Retinal pigment epithelial cell (primary cell): Measurements from ENCODE around the gene RIGI.

Experiments
- DNase-seq: peaks from one replicate; pipeline ENCODE4 v3.0.0-alpha.2; 2010; ENCODE audit warnings: low read depth
- H3K4me3 ChIP-seq: 2 replicates; pipeline ENCODE4 v1.5.1; 2011; ENCODE audit warnings: mild to moderate bottlenecking, low read length, control low read depth, moderate library complexity
- TF ChIP-seq, protein P1 (sequence below): conservative IDR thresholded peaks from 2 replicates; pipeline ENCODE4 v1.5.1; 2011; ENCODE audit warnings: low read depth, low read length, control low read depth, inconsistent platforms

RIGI gene

DNA sequence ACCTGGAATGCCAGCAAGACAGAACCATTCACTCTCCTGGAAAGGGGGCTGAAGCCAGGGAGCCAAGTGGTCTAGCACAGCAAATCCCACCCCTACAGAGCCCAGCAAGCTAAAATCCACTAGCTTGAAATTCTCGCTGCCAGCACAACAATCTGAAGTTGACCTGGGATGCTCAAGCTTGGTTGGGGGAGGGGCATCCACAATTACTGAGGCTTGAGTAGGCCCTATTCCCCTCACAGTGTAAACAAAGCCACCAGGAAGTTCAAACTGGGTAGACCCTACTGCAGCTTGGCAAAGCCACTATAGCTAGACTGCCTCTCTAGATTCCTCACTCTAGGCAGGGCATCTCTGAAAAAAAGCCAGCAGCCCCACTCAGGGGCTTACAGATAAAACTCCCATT lies 17.3 kb downstream of the RIGI start:
- TF ChIP-seq, protein P1, sequence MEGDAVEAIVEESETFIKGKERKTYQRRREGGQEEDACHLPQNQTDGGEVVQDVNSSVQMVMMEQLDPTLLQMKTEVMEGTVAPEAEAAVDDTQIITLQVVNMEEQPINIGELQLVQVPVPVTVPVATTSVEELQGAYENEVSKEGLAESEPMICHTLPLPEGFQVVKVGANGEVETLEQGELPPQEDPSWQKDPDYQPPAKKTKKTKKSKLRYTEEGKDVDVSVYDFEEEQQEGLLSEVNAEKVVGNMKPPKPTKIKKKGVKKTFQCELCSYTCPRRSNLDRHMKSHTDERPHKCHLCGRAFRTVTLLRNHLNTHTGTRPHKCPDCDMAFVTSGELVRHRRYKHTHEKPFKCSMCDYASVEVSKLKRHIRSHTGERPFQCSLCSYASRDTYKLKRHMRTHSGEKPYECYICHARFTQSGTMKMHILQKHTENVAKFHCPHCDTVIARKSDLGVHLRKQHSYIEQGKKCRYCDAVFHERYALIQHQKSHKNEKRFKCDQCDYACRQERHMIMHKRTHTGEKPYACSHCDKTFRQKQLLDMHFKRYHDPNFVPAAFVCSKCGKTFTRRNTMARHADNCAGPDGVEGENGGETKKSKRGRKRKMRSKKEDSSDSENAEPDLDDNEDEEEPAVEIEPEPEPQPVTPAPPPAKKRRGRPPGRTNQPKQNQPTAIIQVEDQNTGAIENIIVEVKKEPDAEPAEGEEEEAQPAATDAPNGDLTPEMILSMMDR = no peak
- DNase-seq = no peak

DNA sequence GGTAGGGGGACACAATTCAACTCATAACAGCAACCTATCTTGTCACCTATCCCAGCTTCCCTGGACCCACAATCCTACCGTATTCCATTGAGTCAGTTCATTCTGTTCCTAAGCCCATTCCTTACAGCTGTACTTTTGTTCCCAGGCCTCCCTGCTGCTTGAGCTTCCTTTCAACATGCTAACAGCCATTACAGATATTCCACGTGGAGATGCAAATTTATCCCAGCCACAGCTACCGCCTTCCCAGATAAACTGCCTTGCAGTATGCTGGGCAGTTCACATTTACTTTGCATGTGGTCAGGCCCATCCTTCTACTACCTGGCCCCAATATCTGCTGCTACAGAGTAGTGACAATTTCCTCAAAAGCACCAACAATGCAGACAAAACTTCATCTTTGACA lies 23.0 kb downstream of the RIGI start:
- no peak overlapping the region for H3K4me3 ChIP-seq
- TF ChIP-seq, protein P1 = no peak
- no peak for DNase-seq

More for the DNA sequence above, 17.3 kb downstream of the RIGI start:
- no peak overlapping the region for H3K4me3 ChIP-seq

DNA sequence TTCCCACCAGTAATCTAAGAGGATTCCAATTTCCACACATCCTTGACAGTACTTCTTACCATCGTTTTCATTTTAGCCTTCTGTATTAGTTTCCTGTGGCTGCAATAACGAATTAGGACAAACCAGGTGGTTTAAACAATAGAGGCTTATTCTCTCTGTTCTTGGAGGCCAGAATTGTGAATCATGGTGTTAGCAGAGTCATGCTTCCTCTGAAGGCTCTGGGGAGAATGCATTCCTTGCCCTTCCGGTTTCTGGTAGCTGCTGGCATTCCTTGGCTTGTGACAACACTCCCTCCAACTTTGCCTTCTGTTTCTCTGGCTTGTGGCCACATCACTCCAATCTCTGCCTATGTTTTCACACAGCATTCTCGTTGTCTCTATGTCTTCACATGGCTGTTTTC lies 23.5 kb downstream of the RIGI start:
- TF ChIP-seq, protein P1 = no peak
- no peak for DNase-seq
- no peak overlapping the region for H3K4me3 ChIP-seq

DNA sequence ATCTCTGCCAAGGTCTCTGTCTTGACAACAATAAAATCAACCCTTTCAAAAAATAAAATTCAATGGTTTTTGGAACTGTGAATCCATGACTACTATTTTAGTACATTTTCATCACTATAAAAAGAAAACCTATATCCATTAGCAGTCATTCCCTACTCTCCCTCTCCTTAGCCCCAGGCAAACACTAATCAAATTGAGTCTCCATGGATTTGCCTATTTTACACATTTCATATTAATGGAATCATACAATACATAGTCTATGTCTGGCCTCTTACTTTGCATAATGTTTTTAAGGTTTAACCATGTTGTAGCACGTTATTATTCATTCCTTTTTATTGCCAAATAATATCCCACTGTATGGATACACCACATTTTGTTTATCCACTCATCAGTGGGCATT lies 24.1 kb downstream of the RIGI start:
- no peak for DNase-seq
- TF ChIP-seq, protein P1 = no peak
- H3K4me3 ChIP-seq = no peak overlapping the region

DNA sequence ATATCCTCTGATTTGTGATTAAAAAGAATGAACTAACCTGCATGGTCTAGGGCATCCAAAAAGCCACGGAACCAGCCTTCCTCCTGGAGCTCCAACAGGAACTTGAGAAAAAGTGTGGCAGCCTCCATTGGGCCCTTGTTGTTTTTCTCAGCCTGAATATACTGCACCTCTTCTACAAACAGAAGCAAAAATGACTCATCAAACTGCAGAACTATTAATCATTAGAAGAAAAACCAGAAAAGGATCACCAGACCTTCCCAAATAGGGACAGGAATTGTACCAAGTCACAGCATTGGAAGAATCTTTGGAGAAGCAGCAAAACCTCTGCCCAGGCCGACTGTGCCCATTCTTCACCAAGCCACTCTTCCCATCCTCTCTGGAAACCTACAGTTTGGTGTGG lies 25.2 kb downstream of the RIGI start:
- H3K4me3 ChIP-seq = no peak overlapping the region
- no peak for DNase-seq

DNA sequence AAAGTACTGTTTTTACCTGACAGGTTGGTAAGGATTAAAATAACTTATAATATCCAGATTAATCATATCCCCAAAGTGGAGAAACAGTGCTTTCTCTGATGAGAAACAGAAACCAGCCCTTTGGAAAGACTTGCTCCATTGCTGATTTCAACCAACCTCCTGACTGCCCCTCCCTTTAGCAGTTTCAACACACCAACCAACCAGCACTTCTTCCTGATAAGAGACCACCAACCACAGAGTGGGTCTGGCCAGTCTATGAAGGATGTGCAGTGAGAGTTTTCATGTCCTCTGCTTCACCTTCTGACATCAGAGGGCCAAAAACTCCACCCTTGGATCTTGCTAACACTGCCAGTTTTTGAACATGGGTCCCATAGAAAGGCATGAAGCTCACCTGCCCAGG lies 28.1 kb downstream of the RIGI start:
- no peak for DNase-seq
- TF ChIP-seq, protein P1 = no peak
- no peak overlapping the region for H3K4me3 ChIP-seq

More for the DNA sequence above, 25.2 kb downstream of the RIGI start:
- TF ChIP-seq, protein P1 = no peak

DNA sequence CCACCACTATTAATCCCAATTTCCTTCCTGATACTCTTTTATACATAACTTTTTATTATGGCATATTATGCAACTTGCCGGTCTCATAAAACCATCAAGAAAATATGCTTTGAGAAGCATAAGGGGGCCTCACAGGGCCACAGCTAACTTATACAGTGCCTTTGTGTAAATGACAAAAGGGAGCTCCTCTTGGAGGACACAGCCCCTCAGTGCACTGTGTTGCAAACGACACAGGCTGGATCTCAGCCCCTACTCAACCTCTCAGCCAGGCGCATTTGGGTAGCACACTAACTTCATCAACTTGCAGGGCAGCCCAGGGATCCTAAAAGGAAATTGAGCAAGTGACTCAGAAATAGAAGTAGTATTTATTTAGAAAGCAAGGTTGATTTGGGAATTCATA lies 35.4 kb downstream of the RIGI start:
- DNase-seq = no peak
- no peak overlapping the region for H3K4me3 ChIP-seq
- TF ChIP-seq, protein P1 = no peak
